SK-N-MC (cell line): ENCODE measurements around the gene LONP1.

Source experiments
- DNase-seq: peaks from one replicate; pipeline ENCODE4 v3.0.0-alpha.2; 2011; ENCODE audit warnings: low read depth, low spot score
- H3K27ac ChIP-seq: fragments of 200-600 bp; sonication (generic); 2 replicates; pipeline ENCODE4 v1.5.1; 2016; ENCODE audit warnings: mixed run types
- H3K36me3 ChIP-seq: fragments of 200-600 bp; sonication (generic); 2 replicates; pipeline ENCODE4 v1.6.1; 2017; ENCODE audit warnings: antibody characterized with exemption, low read length, mixed read lengths; ENCODE audit not compliant: insufficient read depth
- H3K4me3 ChIP-seq: fragments of 200-600 bp; sonication (generic); 2 replicates; pipeline ENCODE4 v1.5.1; 2016
- H3K9ac ChIP-seq: fragments of 200-600 bp; sonication (generic); 2 replicates; pipeline ENCODE4 v1.8.0; 2017; ENCODE audit warnings: mixed run types, mixed read lengths; ENCODE audit not compliant: insufficient read length
- H3K9me3 ChIP-seq: fragments of 200-600 bp; sonication (generic); 2 replicates; pipeline ENCODE4 v1.6.1; 2017; ENCODE audit warnings: low read depth, mild to moderate bottlenecking, antibody characterized with exemption, low read length, moderate library complexity, mixed read lengths
- EZH2 ChIP-seq: fragments of 200-600 bp; sonication (generic); IDR thresholded peaks from one replicate; pipeline ENCODE4 v1.6.1; 2017; ENCODE audit warnings: antibody characterized with exemption
- FOXP2 ChIP-seq: optimal IDR thresholded peaks from 2 replicates; pipeline ENCODE3; 2011; ENCODE audit warnings: mild to moderate bottlenecking, moderate library complexity; ENCODE audit not compliant: insufficient read depth; ENCODE audit errors: extremely low read length, control extremely low read depth
- POLR2AphosphoS5 ChIP-seq: IDR thresholded peaks from 2 replicates; pipeline ENCODE4 v1.6.1; 2012; ENCODE audit warnings: mild to moderate bottlenecking, low read depth, low read length, borderline replicate concordance

LONP1 gene

DNA sequence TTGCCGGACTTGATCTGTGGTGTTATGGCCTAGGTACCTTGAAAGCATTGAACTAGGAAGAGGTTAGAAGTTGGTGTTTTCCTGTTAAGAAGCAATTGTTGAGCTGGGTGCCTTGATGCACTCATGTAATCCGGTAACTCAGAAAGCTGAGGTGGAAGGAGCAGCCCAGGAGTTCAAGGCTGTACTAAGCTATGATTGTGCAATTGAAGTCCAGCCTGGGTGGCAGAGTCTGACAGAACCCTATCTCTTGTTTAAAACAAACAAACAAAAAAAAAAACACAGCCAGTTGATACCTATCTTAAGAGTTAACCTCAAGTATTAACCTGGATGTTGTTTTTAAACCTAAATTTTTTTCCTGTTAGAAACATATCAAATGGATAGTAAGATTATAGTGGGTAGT lies 77.7 kb downstream of the LONP1 start:
- DNase-seq = no peak
- Histone ChIP-seq H3K4me3 (no peak overlapping the region), H3K36me3 (peaks cover 77% of the 10 kb centered on the region), H3K27ac (no peak overlapping the region), H3K9me3 (no peaks in the 10 kb centered on the region), H3K9ac (no peak overlapping the region)
- no peak for TF ChIP-seq POLR2AphosphoS5
- no peak for TF ChIP-seq FOXP2
- no peak for TF ChIP-seq EZH2
